ENCODE results near the gene CTR9.
"Not testable (repeated sequence)": the region's sequence is repeated elsewhere in the genome, so short reads cannot be mapped to it uniquely, and the experiment has no call there.

Gene CTR9

GRCh38 chr11:10822491-10822890 lies 71.4 kb downstream of the CTR9 start:
- not testable (repeated sequence) for DNase-seq (ENCODE audit: low read depth)

GRCh38 chr11:10823152-10823579 lies 72.1 kb downstream of the CTR9 start:
- DNase-seq (ENCODE audit: low read depth) = no peak

GRCh38 chr11:10824888-10825287 lies 73.8 kb downstream of the CTR9 start:
- DNase-seq (ENCODE audit: low read depth) = no peak

- no peak for DNase-seq (ENCODE audit: low read depth)
Observed at GRCh38 chr11:10828402-10828801, 77.4 kb downstream of the CTR9 start.

GRCh38 chr11:10829139-10829538 lies 78.1 kb downstream of the CTR9 start:
- DNase-seq (ENCODE audit: low read depth) = no peak
